ENCODE results near the gene YARS1.

Gene YARS1

DNA sequence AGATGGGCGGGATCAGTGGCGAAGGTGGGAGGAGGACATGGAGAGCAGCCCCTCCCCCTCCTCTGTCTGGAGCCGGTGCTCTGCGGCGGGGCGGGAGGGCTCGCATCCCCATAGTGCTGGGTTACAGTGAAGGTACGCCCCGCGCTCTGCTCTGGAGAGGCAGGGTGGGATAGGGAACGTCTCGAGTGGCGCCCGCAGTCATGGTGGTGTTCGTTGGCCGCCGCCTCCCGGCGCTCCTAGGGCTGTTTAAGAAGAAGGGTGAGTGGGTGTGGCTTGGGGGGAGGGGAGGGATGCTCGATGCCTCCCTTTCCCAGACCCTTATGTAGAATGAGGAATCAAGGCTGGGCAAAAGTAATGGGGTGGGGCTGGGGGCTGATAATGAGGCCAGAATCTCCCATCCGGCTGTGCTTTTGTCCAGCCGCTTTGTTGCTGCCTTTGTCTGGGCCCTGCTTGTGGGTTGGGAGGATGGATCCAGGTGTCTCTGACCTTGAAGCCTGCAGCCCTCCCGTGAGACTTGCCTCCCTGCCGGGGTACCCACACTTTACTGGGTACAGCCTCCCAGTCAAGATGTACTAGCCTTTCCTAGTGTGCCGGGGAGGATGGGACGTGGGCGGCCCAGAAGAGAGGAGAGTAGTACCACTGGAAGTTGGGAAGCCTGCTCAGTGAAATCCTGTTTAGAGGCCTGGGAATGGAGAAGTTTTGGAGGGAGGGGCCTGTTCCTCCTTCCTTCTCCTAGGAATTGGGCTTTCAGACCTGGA is 51.4 kb downstream of the YARS1 start:
- DNase-seq (ENCODE audit: low read depth, low spot score): peak; percentile 66

DNA sequence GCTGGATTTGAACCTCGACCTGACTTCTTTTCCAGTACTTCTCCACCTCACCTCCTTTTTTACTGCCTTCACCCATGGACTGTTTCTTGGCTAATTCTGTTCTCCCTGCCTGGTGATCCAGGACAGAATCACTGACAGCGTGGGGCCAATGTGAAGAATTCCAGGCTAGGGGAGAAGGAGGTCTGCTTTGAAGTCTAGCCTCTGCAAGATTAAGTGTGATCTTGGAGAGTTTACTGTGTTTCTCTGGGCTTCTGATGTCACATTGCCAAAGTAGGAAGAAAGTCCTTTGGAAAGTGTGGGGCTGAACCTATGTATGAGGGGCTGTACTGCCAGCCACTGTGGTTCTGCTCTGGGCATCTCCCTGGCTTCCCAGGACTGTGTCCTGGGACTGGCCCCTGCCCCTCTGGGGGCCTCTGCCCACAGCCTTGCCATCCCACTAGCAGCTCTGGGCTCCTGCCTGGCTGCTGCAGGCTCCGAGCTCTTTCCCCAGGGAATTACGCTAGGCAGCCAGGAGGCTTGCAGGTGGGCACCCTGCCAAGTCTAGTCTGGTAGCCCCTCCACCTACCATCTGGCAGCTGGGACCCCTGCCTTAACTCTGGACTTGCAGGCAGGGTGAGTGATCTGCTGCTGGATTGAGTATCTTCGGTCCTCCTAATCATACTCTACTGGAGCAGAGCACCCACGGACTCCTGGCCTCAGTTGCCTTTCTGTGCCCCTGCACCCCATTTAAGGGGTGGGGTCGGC is 52.2 kb downstream of the YARS1 start:
- peak; percentile 65 for DNase-seq (ENCODE audit: low read depth, low spot score)

DNA sequence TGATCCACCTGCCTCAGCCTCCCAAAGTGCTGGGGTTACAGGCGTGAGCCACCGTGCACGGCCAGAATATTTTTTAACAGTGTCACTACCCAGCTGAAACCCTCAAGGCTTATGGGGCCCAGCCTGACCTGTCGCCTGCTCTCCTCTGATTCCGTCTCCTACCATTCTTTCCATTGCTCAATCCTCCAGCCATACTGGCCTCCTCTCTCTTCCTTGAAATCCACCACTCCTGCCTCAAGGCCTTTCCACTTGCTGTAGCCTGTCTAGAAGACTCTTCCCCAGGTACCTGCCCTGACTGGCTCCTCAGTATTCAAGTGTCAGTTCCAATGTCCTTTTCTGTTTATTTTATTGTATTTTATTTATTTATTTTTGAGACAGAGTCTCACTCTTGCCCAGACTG is 53.9 kb downstream of the YARS1 start:
- DNase-seq (ENCODE audit: low read depth, low spot score): no peak

DNA sequence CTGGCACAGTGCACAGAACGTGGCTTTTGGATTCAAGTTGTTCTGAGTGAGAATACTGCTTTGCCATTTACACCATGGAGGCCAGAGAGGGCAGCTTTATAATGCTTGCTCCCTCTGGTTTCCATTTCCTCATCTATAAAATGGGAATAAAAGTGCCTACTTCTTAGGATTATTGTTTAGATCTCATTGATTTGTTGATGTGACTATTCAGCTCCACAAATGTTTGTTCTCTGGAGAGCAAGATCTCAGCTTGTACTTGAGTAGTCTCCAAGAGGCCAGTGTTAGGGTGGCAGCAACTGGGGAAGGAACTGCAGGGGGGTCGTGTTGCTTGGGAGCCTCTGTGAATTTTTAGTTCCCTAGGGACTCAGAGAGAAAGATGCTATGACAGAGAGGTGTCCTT is 55.2 kb downstream of the YARS1 start:
- DNase-seq (ENCODE audit: low read depth, low spot score): no peak

DNA sequence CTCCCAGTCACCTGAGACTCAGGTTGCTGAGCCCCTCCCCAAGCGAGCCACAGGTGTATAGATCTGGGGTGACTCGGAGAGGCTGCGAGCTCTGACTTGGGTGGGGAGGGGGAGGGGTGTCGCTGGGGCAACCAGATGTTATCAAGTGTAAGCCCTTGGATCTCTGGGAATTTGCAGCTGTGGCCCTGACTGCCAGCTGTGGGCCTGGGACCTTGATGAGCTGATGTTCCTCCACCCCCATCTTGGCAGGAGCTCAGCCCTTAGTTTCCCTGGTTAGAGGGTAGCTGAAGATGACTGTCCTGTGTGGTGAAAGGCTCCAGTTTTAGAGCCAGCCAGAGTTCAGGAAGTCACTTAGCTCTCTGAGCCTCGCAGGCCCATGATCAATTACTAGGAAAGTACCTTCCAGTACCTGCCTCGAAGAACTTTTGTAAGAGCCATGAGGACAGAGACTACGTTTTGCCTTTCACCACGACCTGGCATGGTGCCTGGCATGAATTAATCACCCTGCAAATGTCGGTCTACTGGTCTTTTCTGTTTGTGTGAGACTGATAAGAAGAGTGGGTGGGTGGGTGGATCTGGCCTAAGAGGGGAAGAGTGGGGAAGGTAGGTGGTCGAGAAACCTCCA is 55.8 kb downstream of the YARS1 start:
- DNase-seq (ENCODE audit: low read depth, low spot score): no peak

DNA sequence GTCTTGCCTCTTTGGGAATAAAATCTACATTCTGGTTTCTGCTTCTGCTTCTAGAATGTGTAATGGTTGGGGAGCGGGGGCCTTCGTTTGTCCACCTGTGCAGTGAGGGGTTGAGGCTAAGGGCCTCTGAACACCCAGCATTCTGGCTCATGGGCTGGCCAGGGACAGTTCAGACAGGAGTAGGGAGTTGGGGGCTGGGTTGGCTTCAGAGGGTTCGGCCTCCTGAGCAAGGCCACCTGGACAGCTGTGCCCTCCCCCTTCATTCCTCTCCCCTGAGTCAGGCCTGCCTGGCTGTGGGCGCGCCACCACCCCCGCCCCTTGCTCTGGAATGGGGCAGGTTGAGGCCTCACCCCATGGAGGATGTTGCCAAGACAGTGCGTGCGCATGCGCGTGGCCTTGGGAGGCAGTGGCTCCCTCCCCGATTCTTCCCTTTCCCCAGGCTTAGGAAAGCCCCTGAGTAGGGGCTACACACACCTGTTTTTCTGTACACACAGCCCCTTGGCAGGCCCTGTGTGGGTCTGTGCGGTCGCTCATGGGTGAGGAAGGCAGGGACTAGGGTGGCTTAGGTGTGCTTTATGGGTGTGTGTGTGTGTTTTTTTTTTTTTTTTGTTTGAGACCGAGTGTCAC is 57.0 kb downstream of the YARS1 start:
- DNase-seq (ENCODE audit: low read depth, low spot score): peak; percentile 96

DNA sequence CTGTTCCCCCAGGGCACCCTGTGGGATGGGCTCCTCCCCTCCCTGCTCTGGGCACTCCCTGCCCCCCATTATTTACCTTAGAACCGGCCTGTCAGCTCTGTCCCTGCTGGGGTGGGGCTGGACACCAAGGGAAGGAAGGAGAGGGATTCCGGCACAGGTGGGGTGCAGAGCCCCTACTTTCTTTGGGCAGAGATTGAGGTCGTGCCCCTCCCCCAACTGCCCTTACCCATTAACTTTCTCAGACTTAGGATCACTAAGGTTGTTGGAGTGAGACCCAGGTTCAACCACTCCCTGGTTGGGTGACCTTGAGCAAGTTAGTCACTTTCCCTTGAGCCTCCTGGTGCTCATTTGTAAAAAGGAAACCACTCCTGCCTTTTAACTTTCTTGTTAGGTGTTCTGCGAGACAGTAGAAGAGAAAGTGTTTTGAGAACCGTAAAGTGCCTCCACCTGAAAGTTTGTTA is 57.6 kb downstream of the YARS1 start:
- DNase-seq (ENCODE audit: low read depth, low spot score): no peak

DNA sequence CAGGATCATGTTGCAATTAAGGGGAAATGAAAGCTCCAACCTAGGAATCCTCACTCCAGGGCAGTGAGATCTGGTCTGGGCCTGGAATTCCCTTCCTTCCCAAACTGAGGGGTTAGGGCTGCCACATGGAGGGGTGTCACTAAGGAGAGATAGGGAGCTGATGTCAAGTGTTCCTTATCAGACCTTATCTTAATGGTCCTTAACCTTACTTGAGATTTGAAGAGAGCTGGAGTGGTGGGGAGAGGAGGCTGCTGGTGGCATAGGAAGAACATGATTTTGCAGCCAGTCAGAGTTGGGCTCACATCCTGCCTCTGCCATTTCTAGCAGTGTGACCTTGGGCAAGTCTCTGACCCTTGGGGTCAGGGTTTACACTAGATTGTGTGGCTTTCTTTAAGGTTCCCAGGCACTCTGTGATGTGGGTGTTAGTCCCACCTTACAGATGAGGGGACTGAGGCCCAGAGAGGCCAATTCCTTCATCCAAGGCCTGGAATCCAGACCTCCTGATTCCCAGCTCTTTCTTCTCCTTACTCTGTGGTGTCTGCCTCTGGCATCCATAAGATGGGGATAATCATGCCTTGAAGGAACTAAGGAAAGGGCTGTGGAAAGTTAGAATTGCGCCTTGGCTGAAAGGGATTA is 58.2 kb downstream of the YARS1 start:
- DNase-seq (ENCODE audit: low read depth, low spot score): no peak

DNA sequence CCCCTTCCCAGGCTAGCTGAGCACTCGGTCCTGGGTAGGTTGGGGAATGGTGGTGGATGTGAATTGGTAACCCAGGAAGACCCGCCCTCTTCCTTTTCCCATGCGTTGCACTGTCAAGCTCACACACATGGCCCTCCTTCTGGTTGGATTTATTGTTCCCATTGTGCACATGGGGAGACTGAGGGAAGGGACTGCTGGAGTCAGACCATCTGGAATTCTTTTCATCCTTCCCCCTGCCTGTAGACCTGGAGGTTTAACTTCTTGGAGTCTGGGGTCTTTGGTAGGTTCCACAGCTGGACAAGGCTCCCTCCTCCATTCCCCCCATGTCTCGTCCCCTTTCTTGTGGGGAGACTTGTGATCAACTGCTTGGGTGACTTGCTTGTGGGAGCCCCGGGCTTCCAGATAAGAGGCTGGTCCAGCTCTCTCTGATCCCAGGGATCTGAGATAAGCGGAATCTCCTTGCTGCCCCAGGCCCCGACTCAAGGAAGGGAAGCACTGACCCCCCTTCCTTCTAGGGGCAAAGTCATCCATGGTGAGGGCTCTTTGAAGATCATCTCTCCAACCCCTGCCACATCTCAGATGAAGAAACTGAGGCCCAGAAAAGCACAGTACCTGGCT is 58.9 kb downstream of the YARS1 start:
- DNase-seq (ENCODE audit: low read depth, low spot score): no peak

DNA sequence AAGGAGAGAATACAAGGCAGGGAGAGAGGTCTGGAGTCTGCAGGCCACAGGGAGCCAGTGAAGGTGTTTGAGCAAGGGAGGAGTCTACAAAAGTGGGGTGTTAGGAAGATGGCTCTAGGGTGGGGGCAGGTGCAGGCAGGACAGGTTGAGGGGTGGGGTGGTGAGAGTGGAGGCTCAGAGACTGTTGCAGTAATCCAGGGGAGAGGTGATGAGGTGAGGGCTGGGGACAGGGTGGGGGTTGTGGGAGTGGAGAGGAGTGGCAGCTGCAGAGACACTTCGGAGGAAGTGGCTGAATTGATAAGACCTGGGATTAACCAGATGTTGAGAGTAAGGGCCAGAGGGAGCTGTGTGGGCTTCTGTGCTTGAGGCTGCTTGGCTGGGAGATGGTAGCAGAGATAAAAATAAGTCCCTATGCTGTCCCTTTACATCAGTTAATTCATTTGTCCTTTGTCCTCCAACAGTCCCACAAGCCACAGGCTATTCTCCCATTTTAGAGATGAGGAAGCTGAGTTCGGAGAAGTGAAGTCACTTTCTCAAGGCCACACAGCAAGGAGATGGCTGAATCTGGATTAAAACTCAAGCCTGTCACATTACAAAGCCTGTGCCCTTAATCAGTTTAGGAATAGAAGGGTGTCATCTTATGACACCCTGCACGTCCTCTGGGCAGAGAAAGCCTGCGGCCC is 59.8 kb downstream of the YARS1 start:
- DNase-seq (ENCODE audit: low read depth, low spot score): no peak

DNA sequence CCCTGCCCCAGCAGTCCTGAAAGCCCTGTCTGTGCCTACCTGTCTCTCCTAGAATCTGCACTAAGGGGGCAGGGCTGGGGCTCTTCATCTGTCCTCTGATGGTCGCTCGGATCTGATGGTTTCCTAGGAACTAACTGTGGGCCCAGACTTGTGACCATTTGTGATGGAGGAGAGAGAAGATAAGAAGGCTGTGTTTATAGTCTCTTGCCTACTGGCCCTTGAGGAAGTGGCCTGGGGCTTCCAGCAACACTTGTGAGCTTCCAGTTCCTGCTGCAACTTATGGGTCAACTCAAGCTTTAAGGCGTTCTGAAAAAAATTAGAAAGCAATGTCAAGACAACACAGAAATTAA is 61.4 kb downstream of the YARS1 start:
- peak; percentile 46 for DNase-seq (ENCODE audit: low read depth, low spot score)

DNA sequence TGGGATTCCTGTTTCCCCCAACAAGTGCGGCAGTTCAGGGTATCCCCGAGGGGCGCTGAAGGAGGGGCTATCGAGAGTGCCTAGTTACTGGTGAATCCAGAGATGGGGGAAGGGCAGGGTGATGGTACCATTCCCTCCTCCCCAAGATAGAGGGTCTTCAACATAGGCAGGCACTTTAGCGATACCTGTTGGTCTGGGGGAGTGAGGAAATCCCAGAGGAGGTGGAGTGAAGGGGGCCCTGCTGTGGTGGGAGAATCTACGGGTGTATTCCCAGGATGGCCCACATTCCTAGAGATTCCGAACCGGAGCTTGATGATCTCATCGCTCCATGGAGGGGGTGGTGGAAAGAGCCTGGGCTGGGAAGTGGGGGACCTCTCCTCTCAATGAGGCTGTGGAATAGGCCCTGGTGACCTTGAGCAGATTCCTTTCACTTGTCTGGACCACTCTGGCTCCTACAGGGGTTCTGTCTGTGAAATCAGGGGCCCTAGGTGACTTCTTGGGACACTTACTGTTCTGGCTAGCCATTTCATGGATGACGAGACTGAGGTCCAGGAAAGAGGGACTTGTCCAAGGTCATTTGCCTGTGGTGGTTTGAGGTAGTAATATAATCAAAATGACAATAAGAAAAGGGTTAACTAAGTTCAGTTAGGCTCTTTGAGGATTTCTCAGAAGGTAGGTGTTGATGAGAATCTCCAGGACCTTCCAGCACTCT is 61.9 kb downstream of the YARS1 start:
- DNase-seq (ENCODE audit: low read depth, low spot score): no peak

DNA sequence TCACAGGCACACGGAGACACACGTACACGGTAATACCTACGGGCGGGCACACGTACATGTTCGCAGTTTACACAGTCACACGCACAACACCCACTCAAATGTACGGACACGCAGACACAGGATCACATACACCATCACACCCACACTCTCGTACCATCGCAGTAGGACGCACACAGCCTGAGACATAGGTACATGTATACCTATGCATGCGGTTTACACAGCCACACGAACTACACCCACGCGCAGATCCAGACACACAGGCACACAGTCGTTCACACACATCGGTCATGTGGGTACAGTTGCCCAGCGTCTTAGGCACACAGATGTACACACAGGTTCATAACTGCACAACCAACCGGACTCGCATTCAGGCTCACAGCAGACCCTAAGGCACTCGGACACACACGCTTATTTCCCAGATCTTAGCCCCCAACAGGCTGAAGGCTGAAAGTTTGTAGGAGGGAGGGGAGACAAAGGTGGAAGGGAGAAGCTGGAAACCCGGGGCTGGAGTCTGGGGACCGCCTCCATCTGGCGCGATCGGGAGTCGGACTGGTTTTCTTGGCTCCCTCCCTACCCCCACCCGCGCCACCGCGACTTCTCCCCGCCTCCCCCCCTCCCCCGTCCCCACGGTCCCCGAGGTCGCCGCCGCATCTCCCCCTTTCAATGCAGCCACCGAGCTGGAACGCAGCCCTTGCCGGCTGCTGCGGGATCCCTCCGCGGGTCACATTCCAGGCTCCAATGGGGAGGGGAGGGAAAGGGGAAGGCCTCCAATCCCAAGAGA is 62.7 kb downstream of the YARS1 start:
- DNase-seq (ENCODE audit: low read depth, low spot score): peak; percentile 72

DNA sequence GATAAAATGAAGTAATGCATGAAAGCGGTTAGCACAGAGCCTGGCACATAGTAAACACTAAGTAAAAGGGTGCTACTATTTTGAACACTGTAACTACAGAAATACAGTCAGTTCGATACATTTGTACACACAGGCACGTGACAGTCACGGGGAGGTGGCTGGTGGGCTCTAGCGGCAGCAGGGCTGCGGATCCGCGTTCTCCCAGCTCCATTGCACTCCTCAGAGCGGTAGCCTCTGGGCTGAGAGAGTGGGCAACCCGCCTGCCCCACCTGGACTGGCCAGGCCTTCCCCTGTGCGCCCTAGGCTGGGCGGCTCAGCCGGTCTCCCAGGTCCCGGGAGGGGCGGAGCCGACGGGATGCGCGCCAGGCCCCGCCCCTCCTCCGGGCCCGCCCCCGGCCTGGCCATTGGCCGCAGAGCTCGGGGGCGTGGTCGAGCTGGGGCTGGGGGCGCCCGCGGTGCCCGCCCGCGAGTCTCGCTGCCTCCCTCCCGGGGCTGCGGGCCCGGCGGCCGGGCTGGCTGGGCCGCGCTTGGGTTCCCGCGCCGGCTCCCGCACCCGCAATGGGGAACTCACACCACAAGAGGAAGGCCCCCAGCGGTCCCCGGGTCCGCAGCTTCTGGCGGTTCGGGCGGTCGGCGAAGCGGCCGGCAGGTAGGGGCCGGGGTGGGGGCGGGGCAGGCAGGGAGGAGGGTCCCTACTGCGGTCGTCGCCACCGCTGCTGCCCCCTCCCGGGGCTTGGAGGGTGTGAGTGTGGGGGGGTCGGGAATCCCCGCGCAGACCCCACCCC is 63.4 kb downstream of the YARS1 start:
- peak; percentile 93 for DNase-seq (ENCODE audit: low read depth, low spot score)

DNA sequence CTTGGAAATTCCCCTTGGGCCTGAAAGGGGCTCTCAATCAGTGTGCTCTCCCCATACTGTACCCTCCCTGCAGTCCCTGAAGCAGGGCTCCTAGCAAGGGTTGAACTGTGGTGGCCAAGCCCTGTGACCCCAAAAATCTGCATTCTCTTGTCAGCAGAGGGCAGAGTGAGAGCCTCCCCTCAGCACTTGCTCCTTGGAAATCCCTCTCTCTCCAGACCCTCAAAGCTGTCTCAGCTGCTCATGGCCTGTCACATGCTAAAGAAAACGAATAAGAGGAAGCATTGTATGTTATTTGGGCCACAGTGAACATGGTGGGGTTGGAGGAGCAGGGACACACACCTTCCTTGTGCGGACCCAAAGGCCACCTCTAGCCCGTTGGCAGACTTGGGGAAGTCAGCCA is 67.4 kb downstream of the YARS1 start:
- no peak for DNase-seq (ENCODE audit: low read depth, low spot score)

DNA sequence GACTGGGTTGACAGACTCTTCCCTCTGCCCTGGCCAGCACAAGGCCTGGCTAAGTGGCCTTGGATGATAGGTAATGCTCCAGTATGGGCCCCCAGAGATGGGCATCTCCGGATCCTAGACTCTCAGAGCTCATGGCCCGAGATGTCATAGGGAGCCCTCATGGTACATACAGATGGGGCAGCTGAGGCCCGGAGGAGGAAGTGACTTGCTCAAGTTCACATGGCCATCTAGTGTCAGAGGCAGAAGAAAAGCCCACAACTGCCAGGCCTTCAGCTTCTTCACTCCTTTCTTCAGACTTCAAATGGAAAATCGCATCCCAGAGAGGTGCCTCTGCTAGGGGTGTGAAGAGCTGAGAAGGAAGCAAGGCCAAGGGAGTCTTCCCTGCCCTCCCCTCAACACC is 67.8 kb downstream of the YARS1 start:
- no peak for DNase-seq (ENCODE audit: low read depth, low spot score)

DNA sequence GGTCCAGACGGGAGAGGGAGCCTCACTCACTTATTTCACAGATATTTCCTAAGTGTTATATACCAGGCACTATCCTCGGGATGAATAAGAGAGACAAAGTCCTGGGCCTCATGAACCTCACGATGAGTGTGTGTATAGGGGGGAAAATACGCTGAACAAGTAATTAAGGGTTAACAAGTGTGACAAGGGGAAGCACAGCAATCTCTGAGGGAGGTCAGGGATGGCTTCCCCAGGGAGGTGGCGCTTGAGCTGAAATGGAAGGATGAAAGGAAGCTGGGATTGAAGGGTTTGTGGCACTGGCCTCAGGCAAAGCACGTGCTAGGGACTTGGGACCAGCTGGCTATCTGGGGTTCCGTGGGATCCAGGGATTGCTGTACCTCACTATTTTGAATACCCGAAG is 68.2 kb downstream of the YARS1 start:
- DNase-seq (ENCODE audit: low read depth, low spot score): no peak

DNA sequence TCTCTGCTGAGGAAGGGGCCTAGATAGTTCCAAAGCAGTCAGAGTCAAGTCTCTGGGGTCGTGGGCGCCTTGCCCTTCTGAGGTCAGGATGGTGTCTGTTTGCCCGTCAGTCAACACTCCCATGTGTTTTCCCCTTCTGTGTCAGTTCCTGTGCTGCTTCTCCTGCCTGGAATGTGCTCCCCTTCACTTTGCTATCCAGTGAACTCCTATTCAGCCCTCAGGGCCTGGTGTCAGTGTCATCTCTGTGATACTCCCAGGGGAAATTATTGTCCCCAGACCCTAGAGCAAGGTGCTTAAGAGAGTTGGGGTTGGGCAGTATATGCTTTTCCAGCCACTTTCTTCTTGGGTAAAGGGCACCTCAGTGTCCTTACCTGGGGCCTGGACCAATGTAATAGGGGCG is 68.8 kb downstream of the YARS1 start:
- no peak for DNase-seq (ENCODE audit: low read depth, low spot score)

DNA sequence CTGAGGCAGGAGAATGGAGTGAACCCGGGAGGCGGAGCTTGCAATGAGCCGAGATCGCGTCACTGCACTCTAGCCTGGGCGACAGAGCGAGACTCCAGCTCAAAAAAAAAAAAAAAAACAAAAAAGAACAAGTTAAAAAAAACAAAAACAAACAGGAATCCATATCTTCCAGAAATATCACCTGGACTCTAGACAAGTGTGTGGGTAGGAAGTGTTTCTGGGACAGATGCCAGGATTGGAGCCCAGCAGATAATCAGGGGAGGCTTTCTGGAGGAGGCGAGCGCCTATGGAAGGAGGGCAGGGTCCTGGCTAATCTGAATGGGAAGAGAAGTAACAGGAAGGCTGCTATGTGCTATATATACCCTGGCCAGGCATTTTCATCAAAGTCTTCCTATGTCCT is 71.0 kb downstream of the YARS1 start:
- DNase-seq (ENCODE audit: low read depth, low spot score): no peak
